ENCODE results near the gene SPATA31C1.

Gene SPATA31C1

GRCh38 chr9:87882627-87883026, 35.1 kb upstream of the SPATA31C1 start, which contains the start of gene SPATA31E1:
Gene SPATA31E1 (plus strand): TSS chr9:87882877. CDS start chr9:87882892, 15 bp downstream.
- DNase-seq (ENCODE audit: low spot score) = no peak
- TF ChIP-seq CTCF (IDR thresholded peaks at IDR 0.05; ENCODE audit: extremely low read depth, missing control alignments) = no peak

- DNase-seq (ENCODE audit: low spot score) = no peak
- TF ChIP-seq CTCF (IDR thresholded peaks at IDR 0.05; ENCODE audit: extremely low read depth, missing control alignments) = no peak
Measured at GRCh38 chr9:87883274-87883673, 34.5 kb upstream of the SPATA31C1 start.

- TF ChIP-seq CTCF (IDR thresholded peaks at IDR 0.05; ENCODE audit: extremely low read depth, missing control alignments) = no peak
- DNase-seq (ENCODE audit: low spot score) = no peak
Measured at GRCh38 chr9:87883990-87884389, 33.8 kb upstream of the SPATA31C1 start.

GRCh38 chr9:87884578-87885459, 32.9 kb upstream of the SPATA31C1 start:
- no peak for DNase-seq (ENCODE audit: low spot score)
- no peak for TF ChIP-seq CTCF (IDR thresholded peaks at IDR 0.05; ENCODE audit: extremely low read depth, missing control alignments)

- TF ChIP-seq CTCF (IDR thresholded peaks at IDR 0.05; ENCODE audit: extremely low read depth, missing control alignments) = no peak
- DNase-seq (ENCODE audit: low spot score) = no peak
Measured at GRCh38 chr9:87885484-87886189, 32.1 kb upstream of the SPATA31C1 start.

GRCh38 chr9:87886210-87886932, 31.4 kb upstream of the SPATA31C1 start:
- TF ChIP-seq CTCF (IDR thresholded peaks at IDR 0.05; ENCODE audit: extremely low read depth, missing control alignments) = no peak
- no peak for DNase-seq (ENCODE audit: low spot score)

Measured in GM20000 (cell line).